Endometrium (tissue), 2 donors: ENCODE data around the gene SST.
"Not testable (repeated sequence)": the region's sequence is repeated elsewhere in the genome, so short reads cannot be mapped to it uniquely, and the experiment has no call there.

Experiments used
- FAIRE-seq: peaks from 2 replicates; lab custom pipeline; 2012; peaks lifted over from hg19 to GRCh38; lab: Jason Lieb, UNC
- donor health status: control.
- donor health status: control.

Gene SST

DNA sequence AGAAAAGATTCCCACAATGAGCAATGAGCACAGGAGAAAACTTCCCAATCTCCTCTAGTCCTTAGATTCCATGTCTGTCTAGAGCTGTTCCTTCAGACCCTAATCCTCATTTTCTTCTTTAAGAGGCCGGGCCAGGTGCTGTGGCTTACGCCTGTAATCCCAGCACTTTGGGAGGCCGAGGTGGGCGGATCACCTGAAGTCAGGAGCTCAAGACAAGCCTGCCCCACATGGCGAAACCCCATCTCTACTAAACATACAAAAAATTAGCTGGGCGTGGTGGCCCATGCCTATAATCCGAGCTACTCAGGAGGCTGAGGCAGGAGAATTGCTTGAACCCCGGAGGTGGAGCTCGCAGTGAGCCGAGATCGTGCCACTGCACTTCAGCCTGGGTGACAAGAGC lies 11.6 kb upstream of the SST start:
- FAIRE-seq = not testable (repeated sequence)

DNA sequence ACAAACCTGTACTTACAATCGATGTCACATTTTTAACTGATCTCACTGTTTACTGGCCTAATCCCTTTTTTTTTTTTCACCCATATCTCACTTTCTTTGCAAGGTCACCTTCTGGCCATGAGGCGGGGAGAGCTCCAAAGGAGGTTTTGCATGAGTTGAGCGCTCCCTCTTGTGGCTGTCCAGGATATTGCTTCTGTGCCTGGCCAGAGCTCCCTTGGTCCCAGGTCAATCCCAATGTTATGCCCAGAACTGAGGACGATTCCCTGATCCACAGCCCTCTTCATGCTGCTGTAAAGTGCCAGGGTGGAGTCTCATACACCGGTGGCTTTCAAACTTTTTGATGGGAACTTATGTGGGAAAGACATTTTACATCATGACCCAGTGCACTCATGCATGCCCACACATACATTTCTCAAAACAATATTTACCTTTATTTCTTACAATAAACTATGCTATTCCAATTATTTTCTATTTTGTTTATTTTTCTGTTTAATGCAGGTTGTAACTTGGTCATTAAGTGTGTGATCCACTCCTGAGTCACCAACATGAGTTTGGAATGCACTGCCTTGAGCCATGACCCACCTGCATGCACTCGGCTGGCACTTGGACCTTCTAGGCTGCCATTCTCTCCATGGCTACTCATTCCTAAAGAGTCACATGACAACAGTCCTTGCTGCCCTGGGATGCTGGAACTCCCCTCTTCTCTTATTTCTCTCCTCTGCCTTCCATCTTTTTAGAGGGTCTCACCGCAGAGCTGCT lies 9.6 kb upstream of the SST start:
- FAIRE-seq = no peak

DNA sequence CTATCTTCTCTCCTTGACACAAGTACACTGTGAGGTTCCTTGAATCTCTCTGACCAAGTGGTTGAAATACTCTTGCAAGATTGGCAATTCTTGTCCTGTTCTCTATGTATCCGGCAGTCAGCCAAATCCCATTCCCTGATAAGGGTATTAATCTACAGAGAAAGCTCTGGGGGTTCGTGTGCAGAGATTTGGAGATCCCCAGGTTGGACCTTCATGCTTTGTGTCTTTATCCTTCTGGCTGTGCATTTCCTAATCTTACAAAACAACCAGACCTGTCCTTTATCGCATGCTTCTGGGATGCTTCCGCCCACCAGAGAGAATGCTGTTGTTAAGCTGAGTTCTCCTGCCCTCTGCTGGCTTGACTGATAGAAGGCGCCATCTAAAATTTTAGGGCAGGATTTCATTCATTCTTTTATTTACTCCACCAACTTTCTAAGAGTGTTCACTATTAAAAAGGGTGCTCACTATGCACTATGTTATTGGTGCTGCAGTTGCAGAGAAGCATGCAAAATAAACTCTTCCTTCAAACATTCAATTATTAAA lies 8.6 kb upstream of the SST start:
- peak; percentile 15 for FAIRE-seq

DNA sequence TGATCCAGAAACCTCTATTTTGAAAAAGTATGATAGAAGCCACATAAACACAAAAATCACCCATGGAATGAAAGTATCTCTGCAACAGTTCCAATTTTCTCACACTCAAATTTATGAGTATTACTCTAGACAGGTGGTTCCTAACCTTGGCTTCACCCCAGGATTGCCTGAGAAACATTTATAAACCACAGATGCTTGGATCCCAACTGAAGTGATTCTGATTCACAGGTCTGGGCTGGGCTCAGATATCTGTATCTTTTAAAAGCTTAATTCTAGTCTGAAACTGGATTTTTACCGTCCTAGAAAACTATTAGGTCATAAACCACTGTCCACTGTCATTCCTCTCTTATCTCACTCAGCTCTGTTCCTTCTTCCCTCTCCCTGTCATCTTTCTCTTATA lies 7.4 kb upstream of the SST start:
- FAIRE-seq = no peak

DNA sequence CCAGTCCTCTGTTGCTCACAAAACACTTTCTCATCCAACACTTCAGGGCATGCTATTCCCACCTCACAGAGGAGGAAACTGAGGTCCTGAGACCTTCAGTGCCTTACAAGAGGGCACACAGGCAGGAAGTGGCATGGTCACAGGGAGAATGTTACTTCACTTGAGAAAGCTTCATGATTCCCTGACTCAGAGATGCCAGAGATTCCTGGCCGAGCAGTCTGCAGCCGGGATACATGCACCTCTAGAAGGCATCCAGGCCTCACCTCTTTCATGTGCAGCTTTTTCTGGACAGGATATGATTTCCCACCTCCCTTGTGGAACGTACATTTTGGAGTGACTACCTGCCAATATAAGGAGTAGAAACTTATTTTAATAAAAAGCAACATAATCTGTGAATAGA lies 2.8 kb upstream of the SST start:
- FAIRE-seq = no peak

DNA sequence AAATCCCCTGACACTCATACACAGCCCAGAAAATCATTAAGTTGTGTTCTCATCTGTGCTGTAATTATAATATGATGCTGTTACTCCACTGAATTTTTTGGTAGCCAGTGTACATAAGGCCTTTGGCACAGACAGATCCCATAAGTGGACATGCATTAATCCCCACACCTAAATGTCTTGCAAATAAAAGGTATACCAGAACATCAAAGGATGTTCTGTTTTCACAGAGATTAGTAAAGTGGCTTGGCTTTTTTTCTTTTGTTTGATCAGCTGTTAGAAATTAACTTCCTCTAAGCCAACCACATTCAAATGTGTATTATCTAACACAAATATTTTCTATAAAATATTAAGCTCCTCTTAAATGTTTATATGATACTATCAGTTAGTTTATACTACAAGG lies 2.7 kb downstream of the SST start:
- no peak for FAIRE-seq

DNA sequence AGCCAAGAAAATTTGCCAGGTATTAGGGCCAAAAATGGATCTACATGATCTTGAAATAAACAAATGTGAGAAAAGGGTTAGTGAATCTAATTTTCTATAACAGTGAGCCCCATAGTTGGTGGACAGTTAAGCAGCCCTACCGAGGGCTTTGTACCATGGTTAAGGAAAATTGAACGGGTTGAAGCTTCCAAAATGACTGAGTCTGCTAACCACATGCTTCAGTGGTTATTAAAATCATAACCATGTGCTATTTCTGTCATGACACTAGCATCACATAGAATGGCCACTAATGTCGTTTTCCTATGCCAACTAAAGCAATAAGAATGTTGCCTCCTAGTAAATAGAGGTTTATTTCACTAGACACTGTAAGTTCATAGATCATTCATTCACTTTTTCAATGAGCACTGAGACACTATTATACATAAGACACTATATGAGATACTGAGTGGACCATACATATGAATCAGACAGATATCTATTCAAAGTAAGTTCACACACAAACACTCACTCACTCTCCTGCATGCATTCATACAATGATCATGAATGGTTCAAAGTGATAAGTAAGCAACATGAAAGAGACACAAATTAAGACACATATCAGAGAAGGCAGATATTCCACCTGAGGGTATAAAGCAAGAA lies 4.3 kb downstream of the SST start:
- no peak for FAIRE-seq

DNA sequence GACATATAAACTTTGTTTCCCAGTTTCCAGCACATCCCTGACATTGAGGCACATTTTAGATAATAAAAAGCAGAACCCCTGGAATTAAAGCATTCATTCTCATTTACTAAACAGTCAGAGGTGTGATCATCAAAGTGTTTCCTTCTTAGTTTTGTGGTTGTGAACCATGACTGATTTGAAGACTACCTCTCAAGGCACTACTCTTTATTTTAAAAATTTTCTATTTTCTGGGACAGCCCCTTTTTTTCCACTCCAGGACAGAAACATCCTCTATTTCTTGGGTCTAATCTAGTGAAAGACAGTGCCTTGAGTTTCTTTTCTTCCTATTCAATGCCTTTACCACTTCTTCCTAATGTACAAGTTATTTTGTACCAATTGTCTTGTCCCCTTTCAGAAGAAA lies 5.2 kb downstream of the SST start:
- FAIRE-seq = no peak

DNA sequence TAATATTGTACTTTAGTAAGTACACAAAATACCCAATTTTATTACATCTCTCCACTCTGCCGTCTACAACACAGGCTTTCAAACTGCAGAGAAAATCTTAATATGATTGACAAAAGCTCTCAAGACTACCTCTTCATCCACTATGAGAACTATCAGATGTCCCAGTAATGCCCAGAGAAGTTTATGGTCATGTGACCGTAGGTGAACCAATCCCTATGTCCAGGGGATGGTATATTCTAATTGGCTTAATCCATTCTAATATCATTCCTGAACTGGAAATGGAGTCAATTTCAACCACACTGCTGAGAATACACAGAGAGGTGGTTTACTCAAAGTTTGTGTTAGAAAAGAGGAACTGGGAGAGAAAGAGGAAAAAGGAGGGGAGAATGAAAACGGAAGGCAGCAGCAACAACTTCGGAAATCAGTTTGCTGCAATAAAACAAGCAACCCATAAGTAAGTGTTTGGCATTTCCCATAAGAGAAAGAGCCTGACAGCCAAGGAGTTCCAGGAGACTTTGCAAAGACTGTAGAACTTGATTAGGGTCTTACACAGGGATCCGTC lies 7.3 kb downstream of the SST start:
- no peak for FAIRE-seq

DNA sequence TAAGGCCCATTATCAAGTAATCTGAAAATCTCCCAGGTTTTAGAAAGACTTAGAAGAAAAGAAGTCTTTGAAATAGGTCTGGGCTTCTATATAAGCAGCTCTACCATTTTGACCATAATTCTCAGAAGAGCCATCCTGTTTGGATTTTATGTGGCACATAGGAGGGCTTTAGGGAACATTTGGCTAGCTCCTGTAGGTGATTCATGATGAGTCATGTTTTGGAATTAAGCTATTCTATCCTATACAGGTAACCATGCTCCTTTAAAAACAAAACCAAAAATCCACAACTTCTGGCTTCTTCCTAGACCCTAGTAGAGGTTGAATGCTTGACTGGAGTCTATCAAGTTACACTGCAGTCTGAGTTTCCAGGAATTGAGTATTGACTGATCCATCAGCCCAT lies 8.9 kb downstream of the SST start:
- FAIRE-seq = no peak

DNA sequence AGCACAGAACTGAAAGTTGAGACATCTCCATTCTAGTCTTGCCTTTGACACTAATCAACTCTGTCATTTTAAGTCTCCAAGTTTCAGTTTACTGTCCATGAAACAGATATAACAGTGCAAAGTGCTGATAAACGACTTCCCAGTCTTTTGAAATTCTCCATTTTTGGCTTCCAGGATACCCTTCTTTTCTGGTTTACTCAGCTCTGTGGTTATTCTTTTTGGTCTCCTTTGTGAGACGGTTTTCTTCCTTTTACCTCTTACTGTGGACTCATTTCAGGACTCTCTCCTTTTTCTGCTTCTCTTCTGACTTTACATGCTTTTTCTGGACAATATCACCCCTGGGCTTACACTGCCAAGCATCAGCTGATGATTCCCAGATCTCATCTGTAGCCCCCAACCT lies 18.9 kb downstream of the SST start:
- no peak for FAIRE-seq

DNA sequence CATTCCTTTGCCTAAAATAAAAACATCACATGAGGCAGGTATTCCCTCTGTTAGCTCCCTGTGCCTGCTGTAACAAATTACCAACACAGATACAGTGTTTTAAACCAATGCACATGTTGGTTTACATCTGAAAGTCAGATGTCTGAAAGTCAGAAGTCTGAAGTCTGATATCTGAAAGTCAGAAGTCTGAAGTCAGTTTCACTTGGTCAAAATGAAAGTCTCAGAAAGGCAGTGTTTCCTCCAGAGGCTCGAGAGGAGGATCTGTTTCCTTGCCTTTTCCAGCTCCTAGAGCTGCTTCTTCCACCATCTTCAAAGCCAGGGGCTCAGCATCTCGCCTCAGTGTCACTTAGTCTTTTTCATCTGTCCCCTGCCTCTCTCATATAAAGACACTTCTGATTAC lies 22.0 kb downstream of the SST start:
- FAIRE-seq = no peak

DNA sequence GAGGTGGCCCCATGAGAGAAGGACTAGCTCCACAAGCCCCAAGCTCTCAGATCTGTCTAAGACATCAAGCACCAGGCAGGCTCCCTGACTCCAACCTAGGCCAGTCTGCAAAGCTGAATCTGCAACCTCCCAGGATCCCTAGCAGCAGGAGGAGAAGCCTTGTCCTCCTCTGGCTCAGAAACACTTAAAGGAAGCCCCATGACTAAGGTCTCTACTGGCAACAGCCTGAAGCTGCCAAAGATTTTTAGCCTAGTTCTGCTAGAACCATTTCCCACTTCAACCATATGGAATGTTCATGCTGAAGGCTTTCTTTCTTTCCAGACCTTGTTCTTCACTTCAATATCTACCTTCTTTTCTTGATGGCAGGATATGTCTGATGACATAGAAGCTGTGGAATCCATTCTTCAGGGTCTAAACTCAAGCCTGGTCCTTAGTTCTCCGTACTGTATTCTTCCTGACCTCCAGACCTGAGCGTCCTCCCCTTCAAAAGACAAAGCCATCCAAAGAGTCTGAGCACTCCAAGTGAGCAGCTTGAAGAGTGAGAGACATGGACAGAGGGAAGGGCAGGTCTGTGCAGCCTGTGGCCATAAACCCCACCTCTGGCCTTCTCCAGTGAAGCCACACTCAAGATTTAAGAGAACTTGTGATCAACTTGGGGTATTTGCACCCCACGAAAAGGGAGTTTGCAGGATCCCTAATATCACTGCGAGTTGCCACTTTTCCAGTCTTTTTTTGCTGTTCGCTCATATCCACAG lies 23.1 kb downstream of the SST start:
- FAIRE-seq = no peak

DNA sequence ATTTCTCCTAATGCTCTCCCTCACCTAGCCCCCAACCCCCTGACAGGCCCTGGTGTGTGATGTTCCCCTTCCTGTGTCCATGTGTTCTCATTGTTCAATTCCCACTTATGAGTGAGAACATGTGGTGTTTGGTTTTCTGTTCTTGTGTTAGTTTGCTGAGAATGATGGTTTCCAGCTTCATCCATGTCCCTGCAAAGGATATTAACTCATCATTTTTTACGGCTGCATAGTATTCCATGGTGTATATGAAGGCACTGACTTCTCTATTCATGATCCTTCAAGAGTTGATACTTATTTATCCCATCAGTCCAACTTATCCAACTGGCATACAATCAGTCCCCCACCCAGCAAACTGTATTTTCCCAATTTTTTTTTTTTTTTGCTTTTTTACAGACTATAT lies 24.8 kb downstream of the SST start:
- not testable (repeated sequence) for FAIRE-seq

DNA sequence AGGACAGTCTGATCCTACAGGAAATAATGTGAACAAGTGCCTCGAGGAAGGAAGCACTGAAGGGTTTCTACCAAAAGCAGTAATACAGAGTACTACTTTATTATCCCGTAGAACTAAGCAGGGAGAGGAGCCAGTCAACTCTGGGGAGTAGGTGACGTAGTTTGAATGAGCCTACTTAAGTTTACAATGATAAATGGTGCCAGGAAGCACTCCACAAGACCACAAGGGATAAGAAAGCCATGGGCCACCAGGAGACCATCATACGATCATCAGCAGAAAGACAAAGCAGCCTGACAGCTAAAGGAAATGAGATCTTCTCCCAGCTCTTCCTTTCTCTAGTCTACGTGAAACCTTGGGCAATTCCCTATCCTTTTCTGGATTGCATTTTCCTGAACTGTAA lies 27.3 kb downstream of the SST start:
- no peak for FAIRE-seq

DNA sequence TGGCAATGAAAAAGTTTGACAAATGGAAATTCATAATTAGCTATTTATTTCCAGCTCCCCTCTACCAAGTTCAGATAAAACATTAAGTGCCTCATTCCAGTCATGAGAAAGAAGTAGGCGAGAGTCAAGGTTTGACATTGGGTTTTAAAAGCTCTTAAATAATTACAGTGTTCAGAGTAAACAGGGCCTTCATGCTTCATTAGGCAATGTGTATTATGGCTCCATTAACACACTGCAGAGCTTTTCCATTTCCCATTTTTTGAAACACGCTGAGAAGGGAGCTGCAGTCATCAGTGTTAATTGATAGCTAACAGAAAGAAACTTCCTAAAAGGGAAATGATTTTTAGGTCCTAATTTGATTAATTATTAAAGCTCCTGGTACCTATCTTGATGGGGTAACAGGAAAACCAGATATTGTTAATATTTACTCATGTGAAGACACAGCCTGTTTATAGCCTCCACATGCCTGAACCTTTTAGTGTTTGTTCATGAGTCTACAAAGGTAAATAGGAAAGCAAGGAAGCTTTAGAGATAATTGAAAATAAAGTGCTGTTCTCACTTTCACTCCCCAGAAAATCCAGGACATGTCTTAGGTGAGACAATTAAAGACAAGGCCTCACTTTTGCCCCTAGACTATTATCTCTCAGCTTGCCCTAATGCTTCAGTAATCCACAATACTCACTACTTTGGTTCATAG lies 28.7 kb downstream of the SST start:
- no peak for FAIRE-seq

DNA sequence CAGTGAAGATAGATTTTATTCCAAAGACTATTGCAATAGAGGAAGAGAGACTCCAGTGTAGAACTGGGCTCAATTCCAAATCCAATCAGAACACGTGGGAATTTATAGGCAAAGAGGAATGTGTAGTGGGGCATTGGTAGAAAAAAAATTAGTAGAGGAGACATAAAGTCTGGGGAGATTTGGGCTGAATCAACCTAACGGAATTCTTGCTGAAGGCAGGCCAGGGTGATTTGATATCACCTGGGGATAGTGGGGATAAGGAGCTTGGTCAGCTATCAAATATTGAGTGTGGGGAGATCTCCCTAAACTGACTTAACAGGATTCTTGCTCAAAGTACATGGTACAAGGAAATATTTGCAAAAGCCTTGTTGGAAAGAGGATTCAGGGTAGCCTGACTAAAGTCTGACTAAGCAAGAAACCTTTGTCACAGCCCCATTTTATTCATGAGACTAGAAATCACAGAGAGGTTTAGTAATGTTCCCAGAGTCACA lies 29.6 kb downstream of the SST start:
- FAIRE-seq = no peak

DNA sequence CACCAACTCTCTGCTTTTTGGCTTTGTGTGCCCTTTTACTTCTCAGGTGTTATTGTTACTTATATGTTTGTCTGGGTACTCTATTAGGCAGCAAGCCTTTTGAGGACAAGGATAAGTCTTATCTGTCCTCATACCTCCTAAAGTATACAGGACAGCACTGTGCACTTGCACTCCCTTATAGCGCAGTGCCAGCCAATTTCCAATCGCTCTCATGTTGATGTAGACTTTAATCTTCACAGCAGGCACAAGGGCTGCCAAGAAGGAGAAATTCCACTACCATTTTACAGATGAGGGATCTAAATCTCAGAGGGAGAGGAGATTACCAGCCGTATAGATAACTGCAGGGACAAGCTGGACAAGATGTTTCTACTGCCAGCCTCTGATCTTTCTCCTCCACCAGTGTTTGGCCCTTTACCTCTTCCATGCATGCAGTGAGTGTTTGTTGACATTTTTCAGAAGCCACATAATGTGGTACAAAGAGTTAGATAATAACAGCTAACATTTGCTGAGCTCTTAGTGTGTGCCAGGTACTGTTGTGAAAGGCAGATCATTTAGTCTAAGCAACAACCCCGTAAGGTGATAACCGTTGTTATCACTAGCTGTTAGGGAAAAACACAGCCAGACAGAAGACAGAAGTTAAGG lies 30.1 kb downstream of the SST start:
- no peak for FAIRE-seq

DNA sequence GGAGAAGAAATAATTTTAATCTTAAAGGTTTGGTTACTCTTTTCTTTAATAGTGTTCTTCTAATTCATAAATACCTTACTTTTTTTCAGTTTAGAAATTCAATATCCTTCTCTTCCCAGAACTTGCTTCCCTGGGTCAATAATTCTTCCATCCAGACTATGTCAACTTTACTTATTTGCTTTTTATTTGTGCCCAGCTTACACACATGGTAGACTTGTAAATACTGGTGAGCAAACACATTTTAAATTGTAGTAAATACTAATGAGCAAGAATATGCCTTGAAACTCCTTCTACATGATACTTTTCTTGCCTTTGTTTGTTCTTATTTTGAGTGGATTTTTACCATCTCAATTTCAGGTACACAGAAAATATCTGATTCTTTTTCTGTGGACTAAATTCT lies 33.7 kb downstream of the SST start:
- no peak for FAIRE-seq

DNA sequence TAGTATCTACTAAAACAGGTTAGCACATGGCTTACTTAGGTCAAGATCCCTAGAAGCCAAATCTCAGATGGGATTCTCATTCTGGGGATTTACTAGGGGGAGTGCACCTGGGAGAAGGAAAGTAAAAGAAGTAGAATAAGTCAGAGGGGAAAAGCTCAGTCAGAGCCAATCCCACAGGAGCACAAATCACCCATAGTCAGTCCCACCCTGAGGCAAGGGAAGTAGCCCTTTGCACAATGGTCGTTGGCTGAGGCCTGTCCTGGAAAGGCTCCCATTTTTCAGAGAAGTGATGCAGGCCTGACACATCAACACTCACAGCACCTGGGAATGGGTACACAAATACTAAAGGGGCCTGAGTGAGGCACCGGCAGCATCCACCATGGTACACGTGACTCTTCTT lies 39.8 kb downstream of the SST start:
- FAIRE-seq = no peak

DNA sequence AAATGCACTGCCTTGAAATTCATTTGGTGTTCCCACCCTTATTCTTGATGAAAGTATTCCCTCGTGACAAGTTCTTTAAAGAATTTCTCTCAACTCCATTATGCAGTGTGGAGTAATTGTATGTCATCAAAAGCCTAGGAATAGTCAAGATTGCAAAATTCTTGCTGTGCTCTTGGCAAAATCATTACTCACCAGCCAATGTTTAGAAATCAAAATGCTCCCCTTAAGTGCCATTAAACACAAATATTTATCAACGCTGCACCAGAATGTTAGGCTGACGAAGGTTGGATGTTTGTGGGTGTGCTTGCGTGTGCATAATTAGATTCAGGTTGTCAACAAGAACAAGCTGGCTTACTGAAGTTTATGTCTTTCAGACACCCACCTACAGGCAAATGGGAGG lies 40.5 kb downstream of the SST start:
- FAIRE-seq = no peak

DNA sequence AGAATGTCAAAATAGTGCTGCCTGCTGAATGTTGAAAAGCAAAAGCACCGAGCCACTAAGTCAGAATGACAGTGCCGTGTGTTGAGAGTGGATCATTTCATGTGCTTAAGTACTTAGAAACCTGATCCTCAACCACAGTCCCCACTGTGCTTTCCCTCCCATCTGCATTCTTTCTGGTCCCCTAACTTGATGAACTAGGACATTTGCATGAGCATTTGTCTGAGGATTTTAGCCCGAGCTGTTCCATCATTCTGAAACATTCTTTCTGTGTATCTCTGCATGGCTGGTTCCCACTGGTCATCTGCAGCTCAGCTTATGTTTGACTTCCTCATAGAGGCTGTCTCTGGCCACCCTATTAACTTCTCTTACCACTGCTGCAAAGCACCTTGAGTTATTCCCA lies 42.0 kb downstream of the SST start:
- FAIRE-seq = no peak
